Measurements from ENCODE around the gene FBXW2.
"Not testable (repeated sequence)": the region's sequence is repeated elsewhere in the genome, so short reads cannot be mapped to it uniquely, and the experiment has no call there.

Gene FBXW2

GRCh38 chr9:120792898-120793765 lies at the start of gene FBXW2:
TSS of gene FBXW2 (minus strand) at chr9:120793416. CDS start at chr9:120788258, 5,158 bp downstream.
- peak; percentile 98 for DNase-seq (ENCODE audit: low spot score)

- no peak for DNase-seq (ENCODE audit: low spot score)
Observed at GRCh38 chr9:120841930-120842684, 48.9 kb upstream of the FBXW2 start.

GRCh38 chr9:120839146-120839545 lies 45.9 kb upstream of the FBXW2 start:
- no peak for DNase-seq (ENCODE audit: low spot score)

- no peak for DNase-seq (ENCODE audit: low spot score)
Observed at GRCh38 chr9:120837921-120838320, 44.7 kb upstream of the FBXW2 start.

GRCh38 chr9:120833325-120833724 lies 40.1 kb upstream of the FBXW2 start:
- DNase-seq (ENCODE audit: low spot score), result no peak

GRCh38 chr9:120832807-120833206 lies 39.6 kb upstream of the FBXW2 start:
- no peak for DNase-seq (ENCODE audit: low spot score)

GRCh38 chr9:120830865-120831264 lies 37.6 kb upstream of the FBXW2 start:
- no peak for DNase-seq (ENCODE audit: low spot score)

- DNase-seq (ENCODE audit: low spot score), result no peak
Observed at GRCh38 chr9:120830151-120830550, 36.9 kb upstream of the FBXW2 start.

GRCh38 chr9:120829650-120830049 lies 36.4 kb upstream of the FBXW2 start:
- DNase-seq (ENCODE audit: low spot score), result no peak

- no peak for DNase-seq (ENCODE audit: low spot score)
Observed at GRCh38 chr9:120820095-120820494, 26.9 kb upstream of the FBXW2 start.

GRCh38 chr9:120818595-120818994 lies 25.4 kb upstream of the FBXW2 start:
- no peak for DNase-seq (ENCODE audit: low spot score)

- no peak for DNase-seq (ENCODE audit: low spot score)
Observed at GRCh38 chr9:120815075-120815474, 21.9 kb upstream of the FBXW2 start.

- DNase-seq (ENCODE audit: low spot score), result no peak
Observed at GRCh38 chr9:120808931-120809330, 15.7 kb upstream of the FBXW2 start.

GRCh38 chr9:120807607-120808379 lies 14.6 kb upstream of the FBXW2 start:
- no peak for DNase-seq (ENCODE audit: low spot score)

GRCh38 chr9:120804784-120805363 lies 11.7 kb upstream of the FBXW2 start:
- not testable (repeated sequence) for DNase-seq (ENCODE audit: low spot score)

- DNase-seq (ENCODE audit: low spot score), result no peak
Observed at GRCh38 chr9:120801441-120801840, 8.2 kb upstream of the FBXW2 start.

- DNase-seq (ENCODE audit: low spot score), result no peak
Observed at GRCh38 chr9:120791161-120791560, 2.1 kb downstream of the FBXW2 start.

- DNase-seq (ENCODE audit: low spot score), result no peak
Observed at GRCh38 chr9:120787933-120788332, 5.3 kb downstream of the FBXW2 start.

- DNase-seq (ENCODE audit: low spot score), result no peak
Observed at GRCh38 chr9:120783602-120784047, 9.6 kb downstream of the FBXW2 start.

GRCh38 chr9:120781236-120781635 lies 12.0 kb downstream of the FBXW2 start:
- DNase-seq (ENCODE audit: low spot score), result no peak

GRCh38 chr9:120780367-120780766 lies 12.8 kb downstream of the FBXW2 start:
- DNase-seq (ENCODE audit: low spot score), result no peak

- no peak for DNase-seq (ENCODE audit: low spot score)
Observed at GRCh38 chr9:120779227-120779626, 14.0 kb downstream of the FBXW2 start.
